Measurements from ENCODE around the gene DCBLD1. TPM values are rescaled to one million over a fixed set of nuclear protein-coding genes. Genes with fewer than 3 reads are reported as not detected.

The DCBLD1 gene
- total and polyA plus RNA-seq, 2 of the 13 experiments (the other 11 are each of a cell fraction or from before 2014, with no cell fraction given), result 23.2 to 41.5 TPM

DNA sequence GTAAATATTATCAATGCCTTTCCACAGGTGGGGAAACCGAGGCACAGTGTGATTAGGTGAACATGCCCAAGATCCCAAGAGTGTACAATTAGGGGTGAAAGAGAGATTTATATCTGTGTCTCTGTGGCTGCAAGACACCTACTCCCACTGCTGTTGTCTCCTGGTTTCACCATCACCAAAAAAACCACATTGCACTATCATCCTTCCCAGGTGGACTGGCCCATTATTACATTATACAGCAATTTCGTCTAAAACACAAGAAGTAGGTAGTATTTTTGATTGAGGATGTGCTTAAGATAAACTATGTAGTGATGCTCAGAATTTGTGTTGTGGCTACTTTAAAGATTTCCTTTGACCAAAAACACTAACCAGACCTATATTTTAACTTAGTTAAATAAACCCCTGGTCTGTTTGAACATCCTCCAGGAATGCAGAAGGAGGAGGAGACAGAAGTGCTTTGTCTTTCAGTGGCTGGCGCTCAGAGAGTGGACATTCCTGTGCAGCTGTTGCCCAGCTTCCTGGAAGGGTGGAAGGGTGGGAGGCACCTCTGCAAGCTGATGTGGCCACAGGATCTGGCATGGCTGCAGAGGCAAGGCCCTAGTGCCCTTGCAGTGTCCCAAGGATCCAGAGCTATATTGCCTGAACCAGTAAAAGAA, 23.8 kb downstream of the DCBLD1 start (continued):
- no peak for TF ChIP-seq MAZ (IDR thresholded peaks at IDR 0.05; ENCODE audit: borderline replicate concordance, low read depth, low read length)
- no peak for TF ChIP-seq MAZ (CRISPR knock-in tag; IDR thresholded peaks at IDR 0.05; ENCODE audit: low read depth)
- TF ChIP-seq NFKBIZ (CRISPR knock-in tag; IDR thresholded peaks at IDR 0.05), result peak; percentile 56; the same call in 1 of the 2 replicates
- peak; percentile 82 for TF ChIP-seq XRCC5 (optimal IDR thresholded peaks at IDR 0.05; ENCODE audit: low read length)
- no peak for TF ChIP-seq ZNF274 (CRISPR knock-in tag; IDR thresholded peaks at IDR 0.05)
- TF ChIP-seq PATZ1 (CRISPR knock-in tag; IDR thresholded peaks at IDR 0.05), result peak; percentile 62
- no peak for TF ChIP-seq ZNF136 (CRISPR knock-in tag; IDR thresholded peaks at IDR 0.05; ENCODE audit: low read depth)
- TF ChIP-seq SMC3 (IDR thresholded peaks at IDR 0.05; ENCODE audit: low read length), result no peak
- no peak for TF ChIP-seq ZNF713 (CRISPR knock-in tag; IDR thresholded peaks at IDR 0.05)
- TF ChIP-seq FOXJ3 (CRISPR knock-in tag; IDR thresholded peaks at IDR 0.05; ENCODE audit: borderline replicate concordance), result no peak
- TF ChIP-seq ZNF496 (CRISPR knock-in tag; IDR thresholded peaks at IDR 0.05; ENCODE audit: insufficient replicate concordance), result no peak
- 0 out of 2 replicates have a peak, but pooled peaks have one; percentile 20 for TF ChIP-seq KDM4B (CRISPR knock-in tag; IDR thresholded peaks at IDR 0.05)
- peak; percentile 48; the same call in 1 of the 2 replicates for TF ChIP-seq ZFY (CRISPR knock-in tag; IDR thresholded peaks at IDR 0.05)
- TF ChIP-seq PAX8 (CRISPR knock-in tag; IDR thresholded peaks at IDR 0.05; ENCODE audit: borderline replicate concordance), result no peak
- no peak for TF ChIP-seq ZNF570 (CRISPR knock-in tag; IDR thresholded peaks at IDR 0.05; ENCODE audit: borderline replicate concordance)
- peak; percentile 52; the same call in 1 of the 2 replicates for TF ChIP-seq POGZ (CRISPR knock-in tag; IDR thresholded peaks at IDR 0.05)
- TF ChIP-seq ZNF687 (CRISPR knock-in tag; IDR thresholded peaks at IDR 0.05), result peak; percentile 68
- TF ChIP-seq, protein P1, sequence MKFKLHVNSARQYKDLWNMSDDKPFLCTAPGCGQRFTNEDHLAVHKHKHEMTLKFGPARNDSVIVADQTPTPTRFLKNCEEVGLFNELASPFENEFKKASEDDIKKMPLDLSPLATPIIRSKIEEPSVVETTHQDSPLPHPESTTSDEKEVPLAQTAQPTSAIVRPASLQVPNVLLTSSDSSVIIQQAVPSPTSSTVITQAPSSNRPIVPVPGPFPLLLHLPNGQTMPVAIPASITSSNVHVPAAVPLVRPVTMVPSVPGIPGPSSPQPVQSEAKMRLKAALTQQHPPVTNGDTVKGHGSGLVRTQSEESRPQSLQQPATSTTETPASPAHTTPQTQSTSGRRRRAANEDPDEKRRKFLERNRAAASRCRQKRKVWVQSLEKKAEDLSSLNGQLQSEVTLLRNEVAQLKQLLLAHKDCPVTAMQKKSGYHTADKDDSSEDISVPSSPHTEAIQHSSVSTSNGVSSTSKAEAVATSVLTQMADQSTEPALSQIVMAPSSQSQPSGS (CRISPR knock-in tag; IDR thresholded peaks at IDR 0.05), result no peak
- TF ChIP-seq RBM22 (optimal IDR thresholded peaks at IDR 0.05; ENCODE audit: low read length), result peak; percentile 69
- TF ChIP-seq ZNF598 (CRISPR knock-in tag; IDR thresholded peaks at IDR 0.05; ENCODE audit: borderline replicate concordance), result no peak
- no peak for TF ChIP-seq HMGA1 (CRISPR knock-in tag; conservative IDR thresholded peaks at IDR 0.05)
- no peak for TF ChIP-seq ZNF484 (CRISPR knock-in tag; IDR thresholded peaks at IDR 0.05; ENCODE audit: borderline replicate concordance, low read depth)
- TF ChIP-seq SOX6 (IDR thresholded peaks at IDR 0.05), result no peak
- TF ChIP-seq SOX6 (CRISPR knock-in tag; IDR thresholded peaks at IDR 0.05), result peak; percentile 91
